Activated naive CD4-positive, alpha-beta T cell treated with anti-CD3 and anti-CD28 coated beads, Interleukin-2, amount 50 U/mL, for 16 hours (primary cell): Measurements from ENCODE around the gene GPC3.

ENCODE experiments used
- DNase-seq: peaks from one replicate; pipeline ENCODE4 v3.0.0-alpha.2; 2020

Gene GPC3

GRCh38 chrX:133965321-133965720 is 20.1 kb downstream of the GPC3 start:
- DNase-seq, result no peak

GRCh38 chrX:133961046-133961445 is 24.3 kb downstream of the GPC3 start:
- no peak for DNase-seq

- DNase-seq, result no peak
Observed at GRCh38 chrX:133959972-133960371, 25.4 kb downstream of the GPC3 start.

GRCh38 chrX:133958997-133959688 is 26.3 kb downstream of the GPC3 start:
- DNase-seq, result no peak

GRCh38 chrX:133956570-133957340 is 28.6 kb downstream of the GPC3 start:
- no peak for DNase-seq

- no peak for DNase-seq
Observed at GRCh38 chrX:133953785-133954355, 31.5 kb downstream of the GPC3 start.

GRCh38 chrX:133953078-133953477 is 32.3 kb downstream of the GPC3 start:
- no peak for DNase-seq

GRCh38 chrX:133951098-133951497 is 34.3 kb downstream of the GPC3 start:
- DNase-seq, result no peak

- DNase-seq, result no peak
Observed at GRCh38 chrX:133950214-133950613, 35.2 kb downstream of the GPC3 start.

GRCh38 chrX:133948895-133949294 is 36.5 kb downstream of the GPC3 start:
- no peak for DNase-seq

GRCh38 chrX:133947996-133948395 is 37.4 kb downstream of the GPC3 start:
- no peak for DNase-seq

- DNase-seq, result no peak
Observed at GRCh38 chrX:133947022-133947421, 38.4 kb downstream of the GPC3 start.

- no peak for DNase-seq
Observed at GRCh38 chrX:133943507-133943906, 41.9 kb downstream of the GPC3 start.

- no peak for DNase-seq
Observed at GRCh38 chrX:133939655-133940302, 45.6 kb downstream of the GPC3 start.

GRCh38 chrX:133938530-133938929 is 46.9 kb downstream of the GPC3 start:
- DNase-seq, result no peak

GRCh38 chrX:133937022-133937421 is 48.4 kb downstream of the GPC3 start:
- DNase-seq, result no peak

- no peak for DNase-seq
Observed at GRCh38 chrX:133935076-133935475, 50.3 kb downstream of the GPC3 start.

- DNase-seq, result no peak
Observed at GRCh38 chrX:133933316-133933715, 52.1 kb downstream of the GPC3 start.

- no peak for DNase-seq
Observed at GRCh38 chrX:133929836-133930464, 55.4 kb downstream of the GPC3 start.

- no peak for DNase-seq
Observed at GRCh38 chrX:133928365-133928764, 57.0 kb downstream of the GPC3 start.

- no peak for DNase-seq
Observed at GRCh38 chrX:133926809-133927208, 58.6 kb downstream of the GPC3 start.

GRCh38 chrX:133926099-133926498 is 59.3 kb downstream of the GPC3 start:
- DNase-seq, result no peak

GRCh38 chrX:133924548-133924947 is 60.8 kb downstream of the GPC3 start:
- no peak for DNase-seq
